HCT116 (cell line): ENCODE data around the gene CNTN2. TPM values are rescaled to one million over a fixed set of nuclear protein-coding genes. Genes with fewer than 3 reads are reported as not detected.

ENCODE experiments used
- ATAC-seq: fragments of 200-7000 bp; cut with Tn5 transposase; 2 replicates; pipeline ENCODE4 v1.9.1; 2020; ENCODE audit warnings: mild to moderate bottlenecking, moderate library complexity
- BruUV-seq: library from RNA; stranded (reverse); fragments of 400-500 nt; replicated peaks from 2 replicates; lab custom pipeline; 2021; lab: Mats Ljungman, UMichigan
- CTCF ChIA-PET: fragments of 300-600 bp; sonication (Branson Sonifier 250); formaldehyde crosslinking; loops from one replicate; lab custom pipeline; 2021; ENCODE audit warnings: antibody characterized with exemption; lab: Charles Lee
- POLR2A ChIA-PET: fragments of 300-600, 350-600 bp; sonication (Branson Sonifier 250); formaldehyde crosslinking; loops from one replicate; lab custom pipeline; 2021; ENCODE audit warnings: antibody characterized with exemption; lab: Charles Lee
- RAD21 ChIA-PET, 2 experiments: fragments of 300-600 bp; sonication (Branson Sonifier 250); formaldehyde crosslinking; loops; one replicate each; lab custom pipeline; 2023; ENCODE audit warnings: low total read pairs in 2 of 2; ENCODE audit not compliant: uncharacterized antibody in 2 of 2, unreplicated experiment in 2 of 2, low non-redundant PET in 1 of 2; lab: Charles Lee
- DNase-seq: peaks from one replicate; pipeline ENCODE4 v3.0.0-alpha.2; 2010; ENCODE audit warnings: low read depth, low spot score
- H2AFZ ChIP-seq: fragments of 200-600 bp; shearing (Covaris generic), sonication (generic); 2 replicates; pipeline ENCODE4 v1.6.1; 2017; ENCODE audit warnings: low read depth, mixed run types, mixed read lengths, antibody characterized with exemption, low read length; ENCODE audit not compliant: poor library complexity, severe bottlenecking
- H3K27ac ChIP-seq: 2 replicates; pipeline ENCODE4 v1.5.1; 2012; ENCODE audit warnings: low read depth, low read length
- H3K27me3 ChIP-seq: fragments of 200-600 bp; sonication (generic); 2 replicates; pipeline ENCODE4 v1.6.1; 2016; ENCODE audit warnings: mixed run types, low read length, mixed read lengths; ENCODE audit not compliant: insufficient read depth
- H3K36me3 ChIP-seq, 2 experiments: fragments of 200-500 bp in 1 of 2; fragments of 200-600 bp in 1 of 2; sonication (Bioruptor generic) in 1 of 2; sonication (generic) in 1 of 2; 2 replicates each; pipeline versions ENCODE4 v1.5.1 to v1.6.1; 2014 to 2016; ENCODE audit warnings: low read length in 2 of 2, inconsistent platforms in 1 of 2, mixed read lengths in 1 of 2, mixed run types in 1 of 2; ENCODE audit not compliant: insufficient read depth in 2 of 2, control insufficient read depth in 1 of 2
- H3K4me1 ChIP-seq, 2 experiments: fragments of 200-600 bp in 1 of 2; sonication (generic) in 1 of 2; 2 replicates each; pipeline versions ENCODE4 v1.5.1 to v1.6.1; 2012 to 2017; ENCODE audit warnings: low read length in 2 of 2, inconsistent platforms in 1 of 2, mild to moderate bottlenecking in 1 of 2, mixed read lengths in 1 of 2, mixed run types in 1 of 2, moderate library complexity in 1 of 2; ENCODE audit not compliant: insufficient read depth in 2 of 2, control insufficient read depth in 1 of 2
- H3K4me2 ChIP-seq: fragments of 200-600 bp; sonication (generic); 2 replicates; pipeline ENCODE4 v1.6.1; 2017; ENCODE audit warnings: mixed run types, low read length, mixed read lengths
- H3K4me3 ChIP-seq, 2 experiments: fragments of 200-600 bp in 1 of 2; sonication (generic) in 1 of 2; replicated peaks in 1 of 2; 2 replicates each; pipeline ENCODE4 v1.5.1; 2011 to 2016; ENCODE audit warnings: low read length in 2 of 2, control low read depth in 1 of 2, low read depth in 1 of 2, mild to moderate bottlenecking in 1 of 2, mixed read lengths in 1 of 2, mixed run types in 1 of 2
- H3K79me2 ChIP-seq: fragments of 200-600 bp; sonication (generic); 2 replicates; pipeline ENCODE4 v1.6.1; 2017; ENCODE audit warnings: mild to moderate bottlenecking, mixed run types, low read length, moderate library complexity, mixed read lengths; ENCODE audit not compliant: insufficient read depth
- H3K9ac ChIP-seq: fragments of 200-600 bp; sonication (generic); 2 replicates; pipeline ENCODE4 v1.6.1; 2016; ENCODE audit warnings: low read length, mixed read lengths
- H3K9me2 ChIP-seq: fragments of 200-600 bp; sonication (generic), shearing (Covaris generic); 2 replicates; pipeline ENCODE4 v1.6.1; 2017; ENCODE audit warnings: mixed run types, mild to moderate bottlenecking, moderate library complexity; ENCODE audit not compliant: insufficient read depth
- H3K9me3 ChIP-seq, 2 experiments: fragments of 200-500 bp in 1 of 2; fragments of 200-600 bp in 1 of 2; sonication (Bioruptor generic) in 1 of 2; sonication (generic) in 1 of 2; 2 replicates each; pipeline ENCODE4 v1.6.1; 2014 to 2017; ENCODE audit warnings: low read length in 2 of 2, mixed read lengths in 2 of 2, inconsistent platforms in 1 of 2, low read depth in 1 of 2, mild to moderate bottlenecking in 1 of 2, mixed run types in 1 of 2, moderate library complexity in 1 of 2; ENCODE audit not compliant: control insufficient read depth in 1 of 2, insufficient read depth in 1 of 2
- H4K20me1 ChIP-seq: fragments of 200-600 bp; sonication (generic), shearing (Covaris generic); 2 replicates; pipeline ENCODE4 v1.6.1; 2017; ENCODE audit warnings: mixed run types, mild to moderate bottlenecking, moderate library complexity; ENCODE audit not compliant: insufficient read depth
- CBX3 ChIP-seq: IDR thresholded peaks from 2 replicates; pipeline ENCODE4 v1.6.1; 2012; ENCODE audit warnings: low read depth
- CEBPB ChIP-seq: IDR thresholded peaks from 2 replicates; pipeline ENCODE4 v1.6.1; 2012; ENCODE audit warnings: low read depth
- CTCF ChIP-seq, 3 experiments: fragments of 200-600 bp in 1 of 3; sonication (generic) in 1 of 3; IDR thresholded peaks in 2 of 3; conservative IDR thresholded peaks in 1 of 3; 2 replicates each; pipeline ENCODE4 v1.5.1; 2012 to 2017; ENCODE audit warnings: low read depth in 2 of 3, low read length in 2 of 3, antibody characterized with exemption in 1 of 3, borderline replicate concordance in 1 of 3, control low read depth in 1 of 3, mild to moderate bottlenecking in 1 of 3, mixed read lengths in 1 of 3, mixed run types in 1 of 3, moderate library complexity in 1 of 3; ENCODE audit not compliant: insufficient read depth in 1 of 3
- EGR1 ChIP-seq: IDR thresholded peaks from 2 replicates; pipeline ENCODE4 v1.6.1; 2012; ENCODE audit warnings: low read depth
- ELF1 ChIP-seq: IDR thresholded peaks from 2 replicates; pipeline ENCODE4 v1.6.1; 2012; ENCODE audit warnings: low read depth, borderline replicate concordance
- EZH2 ChIP-seq: fragments of 200-600 bp; sonication (generic); IDR thresholded peaks from 2 replicates; pipeline ENCODE4 v1.6.1; 2017; ENCODE audit warnings: antibody characterized with exemption, mixed run types
- EZH2phosphoT487 ChIP-seq: fragments of 200-600 bp; IDR thresholded peaks from 2 replicates; pipeline ENCODE4 v1.6.1; 2018; ENCODE audit warnings: antibody characterized with exemption, borderline replicate concordance
- FOSL1 ChIP-seq: IDR thresholded peaks from 2 replicates; pipeline ENCODE4 v1.6.1; 2012; ENCODE audit warnings: low read depth
- MAX ChIP-seq: IDR thresholded peaks from 2 replicates; pipeline ENCODE4 v1.6.1; 2012
- POLR2A ChIP-seq: IDR thresholded peaks from 2 replicates; pipeline ENCODE4 v1.7.0; 2011; ENCODE audit warnings: borderline replicate concordance; ENCODE audit not compliant: insufficient read depth, insufficient read length; ENCODE audit errors: extremely low read depth
- POLR2AphosphoS5 ChIP-seq: IDR thresholded peaks from 2 replicates; pipeline ENCODE4 v1.6.1; 2011; ENCODE audit warnings: mild to moderate bottlenecking, low read depth, low read length, moderate library complexity
- RAD21 ChIP-seq: IDR thresholded peaks from 2 replicates; pipeline ENCODE4 v1.6.1; 2012; ENCODE audit warnings: low read depth, mild to moderate bottlenecking
- REST ChIP-seq: IDR thresholded peaks from 2 replicates; pipeline ENCODE4 v1.6.1; 2012; ENCODE audit warnings: low read depth
- SIN3A ChIP-seq: IDR thresholded peaks from 2 replicates; pipeline ENCODE4 v1.6.1; 2012; ENCODE audit warnings: low read depth
- SP1 ChIP-seq: IDR thresholded peaks from 2 replicates; pipeline ENCODE4 v1.6.1; 2012; ENCODE audit warnings: low read depth
- SRF ChIP-seq: IDR thresholded peaks from 2 replicates; pipeline ENCODE4 v1.6.1; 2012; ENCODE audit warnings: low read depth
- TCF7L2 ChIP-seq: IDR thresholded peaks from 2 replicates; pipeline ENCODE4 v1.7.0; 2011; ENCODE audit warnings: borderline replicate concordance, inconsistent platforms; ENCODE audit not compliant: insufficient read depth, insufficient read length; ENCODE audit errors: extremely low read depth
- ZFX ChIP-seq: fragments of 450-650 bp; IDR thresholded peaks from 2 replicates; pipeline ENCODE4 v1.6.1; 2017
- ZNF274 ChIP-seq: fragments of 200-500 bp; sonication (Bioruptor generic); IDR thresholded peaks from 2 replicates; pipeline ENCODE4 v1.6.1; 2014; ENCODE audit warnings: mild to moderate bottlenecking, low read depth, low read length, inconsistent platforms
- intact Hi-C: fragments of 100-400 bp; cut with micrococcal nuclease; formaldehyde crosslinking; loops from 2 replicates; pipeline ENCODE4 v1.10.0; 2022
- total RNA-seq: library from RNA; stranded (reverse); gene quantifications from one replicate; pipeline ENCODE4 v1.2.1, GENCODE V29; 2021; ENCODE audit not compliant: unreplicated experiment
- TF ChIP-seq, protein P1 (sequence below): IDR thresholded peaks from 2 replicates; pipeline ENCODE4 v1.6.1; 2012

The CNTN2 gene
- total RNA-seq, 1 experiment from 2014 or later, result 0.15 TPM

GRCh38 chr1:205072881-205073280 is 29.9 kb downstream of the CNTN2 start:
- H3K9ac ChIP-seq, result no peak overlapping the region
- no TSS peak for BruUV-seq
- ChIA-PET POLR2A (no interaction called here), RAD21 (no interaction called here), CTCF (interaction anchor here (1.4 kb wide), 1 partner anchor 11 kb away, joined by 6 read pairs; no protein-coding TSS in a partner anchor)
- ATAC-seq (no peak), DNase-seq (no peak)
- intact Hi-C loops, result no loop called here
- H2AFZ ChIP-seq, result no peak overlapping the region
- no peaks in the 10 kb centered on the region for H3K27me3 ChIP-seq
- no peak overlapping the region for H3K4me2 ChIP-seq
- TF ChIP-seq MAX (no peak), POLR2AphosphoS5 (no peak), EGR1 (no peak), CTCF (IDR thresholded peaks at IDR 0.05 in 2 of 3, conservative IDR thresholded peaks at IDR 0.05 in 1 of 3; ENCODE audit: borderline replicate concordance in 1 of 3, insufficient read depth in 1 of 3, low read depth in 2 of 3, low read length in 2 of 3) (no peak), FOSL1 (no peak), ELF1 (no peak), SRF (no peak), SIN3A (no peak), CEBPB (no peak), EZH2 (no peak), RAD21 (no peak), ZNF274 (no peak), CBX3 (no peak), SP1 (no peak), ZFX (no peak), REST (no peak), EZH2phosphoT487 (no peak), TCF7L2 (no peak), POLR2A (no peak)
- TF ChIP-seq, protein P1, sequence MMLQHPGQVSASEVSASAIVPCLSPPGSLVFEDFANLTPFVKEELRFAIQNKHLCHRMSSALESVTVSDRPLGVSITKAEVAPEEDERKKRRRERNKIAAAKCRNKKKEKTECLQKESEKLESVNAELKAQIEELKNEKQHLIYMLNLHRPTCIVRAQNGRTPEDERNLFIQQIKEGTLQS, result no peak
- H3K27ac ChIP-seq, result no peak overlapping the region
- H4K20me1 ChIP-seq, result no peaks in the 10 kb centered on the region
- no peaks in the 10 kb centered on the region for H3K9me3 ChIP-seq
- no peaks in the 10 kb centered on the region for H3K4me1 ChIP-seq
- H3K4me3 ChIP-seq, result no peak overlapping the region
- H3K36me3 ChIP-seq, result no peaks in the 10 kb centered on the region
- no peaks in the 10 kb centered on the region for H3K79me2 ChIP-seq
- no peaks in the 10 kb centered on the region for H3K9me2 ChIP-seq
